GM21447 (cell line): ENCODE data around the gene MTHFSD.
"Not testable (repeated sequence)": the region's sequence is repeated elsewhere in the genome, so short reads cannot be mapped to it uniquely, and the experiment has no call there.

Experiments
- ATAC-seq: cut with Tn5 transposase; IDR thresholded peaks from one replicate; pipeline ENCODE4 v1.9.1; 2021; ENCODE audit not compliant: unreplicated experiment

MTHFSD gene

GRCh38 chr16:86554917-86555703 is at the start of gene MTHFSD:
Gene MTHFSD, minus strand, starts transcription at chr16:86555235. Its CDS starts 51 bp downstream, at chr16:86555184.
- ATAC-seq: peak; percentile 82

- ATAC-seq: no peak
Measured at GRCh38 chr16:86604436-86605193, 49.6 kb upstream of the MTHFSD start.

- ATAC-seq: no peak
Measured at GRCh38 chr16:86602521-86602920, 47.5 kb upstream of the MTHFSD start.

- ATAC-seq: no peak
Measured at GRCh38 chr16:86601356-86601755, 46.3 kb upstream of the MTHFSD start.

- ATAC-seq: no peak
Measured at GRCh38 chr16:86598607-86599565, 43.9 kb upstream of the MTHFSD start.

- ATAC-seq: no peak
Measured at GRCh38 chr16:86597880-86598606, 43.0 kb upstream of the MTHFSD start.

- ATAC-seq: no peak
Measured at GRCh38 chr16:86597126-86597879, 42.3 kb upstream of the MTHFSD start.

- ATAC-seq: no peak
Measured at GRCh38 chr16:86595983-86596605, 41.1 kb upstream of the MTHFSD start.

GRCh38 chr16:86594721-86595120 is 39.7 kb upstream of the MTHFSD start:
- no peak for ATAC-seq

- no peak for ATAC-seq
Measured at GRCh38 chr16:86593913-86594620, 39.0 kb upstream of the MTHFSD start.

GRCh38 chr16:86591270-86591669 is 36.2 kb upstream of the MTHFSD start:
- ATAC-seq: no peak

- ATAC-seq: no peak
Measured at GRCh38 chr16:86590501-86591144, 35.6 kb upstream of the MTHFSD start.

- ATAC-seq: not testable (repeated sequence)
Measured at GRCh38 chr16:86587955-86588354, 32.9 kb upstream of the MTHFSD start.

GRCh38 chr16:86587487-86587886 is 32.5 kb upstream of the MTHFSD start:
- ATAC-seq: no peak

GRCh38 chr16:86585821-86586611 is 31.0 kb upstream of the MTHFSD start:
- ATAC-seq: no peak

GRCh38 chr16:86584726-86585721 is 30.0 kb upstream of the MTHFSD start:
- ATAC-seq: no peak
